Measurements from ENCODE around the gene EDN3. TPM values are rescaled to one million over a fixed set of nuclear protein-coding genes. Genes with fewer than 3 reads are reported as not detected.

EDN3 gene
- total and polyA plus RNA-seq, 2 experiments from 2014 or later: 4.0 to 5.8 TPM

DNA sequence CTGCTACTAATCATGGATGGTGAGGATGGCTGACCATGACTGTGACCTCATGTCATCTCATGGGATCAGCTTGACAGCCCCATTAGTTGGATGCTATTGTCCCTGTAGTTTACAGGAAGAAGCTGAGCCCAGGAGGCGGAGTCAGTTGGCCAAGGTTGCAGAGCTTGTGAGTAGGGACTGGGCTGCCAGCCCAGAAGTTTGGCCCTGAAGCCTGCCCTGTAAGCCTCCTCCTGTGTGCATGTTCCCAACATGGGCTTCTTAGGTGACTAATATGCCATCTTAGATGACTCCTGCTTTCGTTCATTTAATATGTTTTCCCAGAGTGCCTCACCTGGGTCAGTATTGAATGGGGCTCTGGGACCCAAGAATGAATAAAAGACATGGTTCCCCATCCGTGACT, 6.9 kb downstream of the EDN3 start:
- no peak overlapping the region for H3K4me2 ChIP-seq
- no peaks in the 10 kb centered on the region for H3K36me3 ChIP-seq (replicated peaks; ENCODE audit: insufficient read depth, low read depth)
- H3K9me2 ChIP-seq (replicated peaks; ENCODE audit: insufficient read depth): no peaks in the 10 kb centered on the region
- no peaks in the 10 kb centered on the region for H3K9me3 ChIP-seq (ENCODE audit: low read depth)
- H4K20me1 ChIP-seq (ENCODE audit: insufficient read depth, poor library complexity, severe bottlenecking): no peaks in the 10 kb centered on the region
- H3K4me3 ChIP-seq: no peak overlapping the region
- no peaks in the 10 kb centered on the region for H3K79me2 ChIP-seq
- H3K27me3 ChIP-seq: peaks cover 24% of the 10 kb centered on the region
- no peak for DNase-seq (ENCODE audit: low spot score)
- peaks cover 11% of the 10 kb centered on the region for H3K4me1 ChIP-seq (ENCODE audit: insufficient read depth)
- H3K27ac ChIP-seq: no peak overlapping the region
- no peak for TF ChIP-seq CTCF (IDR thresholded peaks at IDR 0.05; ENCODE audit: poor library complexity)
- TF ChIP-seq EZH2 (IDR thresholded peaks at IDR 0.05; ENCODE audit: borderline replicate concordance): no peak
- TF ChIP-seq EZH2phosphoT487 (IDR thresholded peaks at IDR 0.05; ENCODE audit: low read depth, severe bottlenecking, unreplicated experiment): no peak
- H2AFZ ChIP-seq: no peak overlapping the region
- 96% methylated on average over 3 of the region's 3 CpGs for WGBS (ENCODE audit: low lambda C conversion rate, missing lambda C conversion rate)

DNA sequence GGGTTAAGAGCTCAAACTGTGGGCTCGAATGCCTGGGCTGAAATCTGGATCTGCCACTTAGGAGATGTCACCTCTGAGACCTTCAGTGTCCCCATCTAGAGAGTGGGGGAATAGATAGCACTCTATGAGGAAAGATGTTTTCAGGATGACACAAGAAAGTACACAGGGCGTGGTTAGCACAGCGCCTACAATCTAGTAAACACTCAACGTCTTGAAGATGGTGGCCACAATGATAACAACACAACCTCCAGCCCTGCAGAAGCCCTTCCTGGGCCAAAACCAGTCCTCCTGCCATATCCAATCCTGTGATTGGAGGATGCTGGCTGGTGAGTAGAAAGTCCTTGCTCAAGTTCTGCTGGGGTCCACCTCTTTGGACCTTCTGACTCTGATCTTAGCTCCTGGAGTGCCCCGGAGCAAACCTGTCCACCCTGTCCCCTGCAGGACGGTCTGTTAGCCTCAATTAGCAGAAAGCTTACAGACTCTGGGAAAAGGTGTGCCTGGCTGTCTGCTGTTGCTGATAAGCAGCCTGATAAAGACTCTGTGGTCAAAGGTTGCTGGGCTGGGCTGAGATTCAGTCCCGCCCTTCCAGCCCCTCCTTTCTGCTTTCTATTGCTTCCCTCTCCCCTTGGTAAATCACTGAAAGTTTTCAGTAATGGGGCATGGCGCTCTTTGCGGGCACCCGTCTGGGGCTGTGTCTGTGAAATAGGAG, 8.2 kb downstream of the EDN3 start:
- peaks cover 11% of the 10 kb centered on the region for H3K4me1 ChIP-seq (ENCODE audit: insufficient read depth)
- peaks cover 11% of the 10 kb centered on the region for H3K27me3 ChIP-seq
- no peaks in the 10 kb centered on the region for H3K79me2 ChIP-seq
- TF ChIP-seq EZH2 (IDR thresholded peaks at IDR 0.05; ENCODE audit: borderline replicate concordance) (no peak), CTCF (IDR thresholded peaks at IDR 0.05; ENCODE audit: poor library complexity) (no peak), EZH2phosphoT487 (IDR thresholded peaks at IDR 0.05; ENCODE audit: low read depth, severe bottlenecking, unreplicated experiment) (no peak)
- no peak overlapping the region for H2AFZ ChIP-seq
- no peaks in the 10 kb centered on the region for H3K9me2 ChIP-seq (replicated peaks; ENCODE audit: insufficient read depth)
- no peaks in the 10 kb centered on the region for H3K36me3 ChIP-seq (replicated peaks; ENCODE audit: insufficient read depth, low read depth)
- WGBS (ENCODE audit: low lambda C conversion rate, missing lambda C conversion rate): 48% methylated on average over 10 of the region's 10 CpGs
- peak overlapping the region; percentile 52 for H3K4me2 ChIP-seq
- peak; percentile 70 for DNase-seq (ENCODE audit: low spot score)
- H3K4me3 ChIP-seq: no peak overlapping the region
- H3K9me3 ChIP-seq (ENCODE audit: low read depth): no peaks in the 10 kb centered on the region
- no peaks in the 10 kb centered on the region for H4K20me1 ChIP-seq (ENCODE audit: insufficient read depth, poor library complexity, severe bottlenecking)
- H3K27ac ChIP-seq: peak overlapping the region; percentile 58

DNA sequence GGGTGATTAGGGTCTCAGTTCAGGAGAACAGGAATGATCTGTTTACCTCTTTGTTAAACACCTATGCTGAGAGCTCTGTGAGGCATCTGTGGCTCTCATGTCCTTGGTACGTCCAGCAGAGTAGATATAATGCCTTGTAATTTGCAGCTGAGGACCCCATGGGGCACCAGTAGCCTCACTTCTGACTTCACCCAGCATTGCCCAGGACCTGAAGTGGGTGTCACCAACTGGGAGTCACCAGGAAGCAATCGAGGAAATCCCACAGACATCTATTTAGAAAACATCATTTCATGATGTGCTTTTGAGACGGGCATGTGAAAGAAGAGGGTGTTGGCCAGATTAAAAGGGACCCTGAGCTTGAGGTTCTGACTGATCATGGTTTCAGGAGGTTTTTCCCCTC, 8.8 kb downstream of the EDN3 start:
- DNase-seq (ENCODE audit: low spot score): no peak
- no peak for TF ChIP-seq EZH2 (IDR thresholded peaks at IDR 0.05; ENCODE audit: borderline replicate concordance)
- no peak for TF ChIP-seq EZH2phosphoT487 (IDR thresholded peaks at IDR 0.05; ENCODE audit: low read depth, severe bottlenecking, unreplicated experiment)
- TF ChIP-seq CTCF (IDR thresholded peaks at IDR 0.05; ENCODE audit: poor library complexity): no peak
- H3K27ac ChIP-seq: peak overlapping the region; percentile 54

More for the DNA sequence above, 8.8 kb downstream of the EDN3 start:
- Histone ChIP-seq H3K4me1 (ENCODE audit: insufficient read depth) (peaks cover 11% of the 10 kb centered on the region), H3K36me3 (replicated peaks; ENCODE audit: insufficient read depth, low read depth) (no peaks in the 10 kb centered on the region), H3K9me3 (ENCODE audit: low read depth) (no peaks in the 10 kb centered on the region), H4K20me1 (ENCODE audit: insufficient read depth, poor library complexity, severe bottlenecking) (no peaks in the 10 kb centered on the region), H2AFZ (no peak overlapping the region), H3K4me2 (peak overlapping the region; percentile 52), H3K27me3 (peaks cover 5% of the 10 kb centered on the region), H3K4me3 (no peak overlapping the region), H3K9me2 (replicated peaks; ENCODE audit: insufficient read depth) (no peaks in the 10 kb centered on the region), H3K79me2 (no peaks in the 10 kb centered on the region)
- 82% methylated on average over 3 of the region's 3 CpGs for WGBS (ENCODE audit: low lambda C conversion rate, missing lambda C conversion rate)
